ENCODE results near the gene PIK3R4.

The PIK3R4 gene

DNA sequence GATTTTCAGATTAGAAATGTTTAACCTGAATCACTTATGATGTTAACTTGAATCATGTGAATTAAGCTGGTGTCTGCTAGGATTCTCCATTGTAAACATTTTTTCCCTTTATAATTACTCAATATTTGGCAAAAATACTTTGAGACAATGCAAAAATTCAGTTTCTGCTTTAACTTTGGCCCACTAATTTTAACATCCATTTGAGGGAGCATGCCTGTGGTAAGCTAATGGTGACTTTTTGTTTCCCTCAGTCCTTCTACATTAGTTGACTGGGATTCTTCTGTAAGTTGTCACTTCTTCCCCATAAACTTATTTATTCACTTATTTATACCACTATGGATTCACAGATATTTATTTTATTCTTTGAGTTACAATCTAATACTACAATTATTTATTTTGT lies 59.3 kb downstream of the PIK3R4 start:
- DNase-seq: no peak

DNA sequence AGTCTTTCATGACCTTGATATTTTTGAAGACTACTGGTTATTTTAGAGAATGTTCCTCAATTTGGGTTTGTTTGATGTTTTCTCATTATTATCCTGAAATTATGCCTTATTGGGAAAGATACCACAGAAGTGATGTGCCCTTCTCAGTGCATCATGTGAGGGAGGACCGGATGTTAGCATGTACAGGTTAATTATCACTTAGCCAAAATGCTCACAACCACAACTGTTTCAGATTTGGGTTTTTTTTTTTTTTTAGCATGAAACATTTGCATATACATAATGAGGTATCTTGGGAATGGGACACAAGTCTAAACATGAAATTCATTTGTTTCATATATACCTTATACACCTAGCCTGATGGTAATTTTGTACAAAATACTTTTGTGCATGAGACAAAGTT lies 59.8 kb downstream of the PIK3R4 start:
- DNase-seq: no peak

DNA sequence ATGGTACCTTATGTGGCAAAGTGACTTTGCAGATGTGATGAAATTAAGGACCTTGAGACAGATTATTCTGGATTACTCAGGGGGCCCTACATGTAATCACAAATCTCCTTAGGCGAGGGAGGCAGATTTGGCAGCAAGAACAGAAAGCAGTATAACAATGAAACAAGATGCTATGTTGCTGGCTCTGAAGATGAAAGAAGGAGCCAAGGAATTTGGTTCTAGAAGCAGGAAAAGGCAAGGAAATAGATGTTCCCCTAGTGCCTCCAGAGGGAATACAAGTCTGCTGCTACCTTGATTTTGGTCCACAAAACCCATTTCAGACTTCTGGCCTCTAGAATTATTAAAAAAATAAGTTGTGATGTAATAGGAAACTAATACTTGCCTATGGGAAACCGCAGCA lies 64.5 kb downstream of the PIK3R4 start:
- DNase-seq: no peak

DNA sequence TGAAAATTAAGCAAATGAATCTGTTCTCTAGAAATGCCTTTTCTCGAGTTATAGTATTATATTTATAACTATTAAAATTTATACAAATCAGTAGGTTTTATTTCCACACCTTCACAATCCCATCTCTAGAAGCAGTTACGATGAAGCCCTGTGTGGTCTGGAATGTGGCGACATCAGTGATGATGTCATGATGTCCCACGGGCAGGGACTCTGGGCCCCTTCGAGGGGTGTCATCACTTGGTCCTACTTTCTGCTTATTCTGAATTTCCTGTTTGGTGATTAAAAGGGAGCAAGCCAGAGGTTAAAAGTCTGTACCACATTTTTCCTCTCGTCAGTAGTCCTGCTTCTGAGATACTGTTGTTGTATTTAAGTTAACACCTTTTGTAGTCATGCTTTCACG lies 67.4 kb downstream of the PIK3R4 start:
- no peak for DNase-seq

DNA sequence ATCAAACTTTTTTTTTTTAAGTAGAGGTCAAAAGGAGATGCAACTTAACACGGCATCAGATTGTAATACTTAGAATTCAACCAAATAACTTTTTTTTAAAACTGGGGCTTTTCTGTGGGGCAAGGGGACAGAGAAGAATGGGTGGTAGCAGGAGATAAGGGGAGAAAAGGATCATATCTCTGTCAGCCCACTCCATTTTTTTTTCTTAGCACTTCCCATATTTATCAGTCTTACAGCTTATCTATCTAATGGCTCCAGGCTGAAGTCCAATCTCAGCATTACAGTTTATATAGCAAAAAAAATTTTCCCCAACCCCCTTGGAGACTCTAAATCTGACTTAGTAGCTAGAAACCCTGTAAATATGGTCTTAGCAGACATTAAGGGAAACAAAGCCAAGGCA lies 69.3 kb downstream of the PIK3R4 start:
- DNase-seq: no peak

DNA sequence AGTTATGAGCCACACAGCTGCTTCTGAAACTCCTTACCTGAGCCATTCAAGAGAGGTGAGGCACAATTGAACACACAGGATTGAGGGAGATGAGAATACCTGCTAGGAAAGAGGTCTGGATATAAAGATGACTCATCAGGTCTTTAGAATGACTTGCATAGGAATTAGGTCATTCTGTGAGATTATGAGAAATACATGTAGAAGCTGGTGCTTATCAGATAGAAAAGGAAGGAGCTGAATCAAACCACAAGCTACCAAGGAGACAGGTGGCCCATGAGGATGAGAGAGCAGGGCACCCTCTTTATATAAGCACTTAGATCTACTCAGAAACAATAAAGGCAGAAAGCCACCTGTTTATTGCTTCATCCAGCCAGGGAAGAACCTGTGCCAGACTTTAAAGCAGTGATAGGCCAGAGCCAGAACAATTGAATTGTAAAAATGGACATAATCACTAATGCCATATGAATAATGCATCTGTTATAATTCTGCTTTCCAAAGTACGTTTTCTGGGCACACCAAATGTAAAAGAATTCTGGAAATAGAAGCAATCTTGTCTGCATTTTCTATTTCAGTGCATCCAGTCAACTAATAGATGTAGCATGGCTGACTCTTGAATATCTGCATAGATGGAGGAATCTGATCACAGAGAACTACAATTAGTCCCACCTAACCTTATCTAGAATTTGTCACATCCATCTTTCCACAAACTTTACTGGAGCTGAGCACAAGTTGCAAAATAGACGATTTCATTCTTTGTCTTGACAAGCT lies 74.9 kb downstream of the PIK3R4 start:
- no peak for DNase-seq

DNA sequence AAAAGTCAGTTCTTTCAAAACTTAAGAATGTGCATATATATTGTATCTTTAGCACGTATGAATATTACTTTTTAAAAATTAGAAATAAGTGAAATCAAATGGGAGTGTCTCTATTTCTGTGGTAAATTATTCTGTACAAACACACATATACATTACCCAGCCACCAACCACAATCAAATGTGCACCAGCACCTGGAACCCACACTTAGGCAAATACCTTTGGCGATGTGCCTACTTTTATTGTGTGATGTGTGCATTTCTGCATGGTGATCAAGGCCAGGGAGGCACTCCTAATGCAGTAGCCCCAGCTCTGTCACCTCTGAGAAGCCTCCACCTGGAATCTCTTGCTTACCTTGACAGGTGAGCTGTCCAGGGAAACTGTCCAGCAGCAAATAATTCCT lies 76.9 kb downstream of the PIK3R4 start:
- no peak for DNase-seq

DNA sequence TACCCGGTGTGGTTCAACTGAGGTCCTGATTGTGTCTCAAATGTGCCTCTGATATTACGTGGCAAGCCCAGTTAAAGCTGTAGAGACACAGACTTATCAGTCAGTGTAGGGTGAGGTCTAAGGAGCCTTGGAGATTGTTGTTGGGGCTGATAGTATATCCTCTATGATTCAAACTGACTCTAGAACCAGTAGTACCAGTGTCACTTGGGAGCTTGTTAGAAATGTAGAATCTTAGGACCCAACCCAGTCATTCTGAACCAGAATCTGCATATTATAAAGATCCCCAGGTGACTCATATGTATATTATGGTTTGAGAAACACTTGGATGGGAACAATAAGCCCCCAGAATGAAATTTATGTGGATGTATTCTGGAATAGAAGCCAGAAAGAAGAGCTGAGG lies 83.5 kb downstream of the PIK3R4 start:
- DNase-seq: no peak

DNA sequence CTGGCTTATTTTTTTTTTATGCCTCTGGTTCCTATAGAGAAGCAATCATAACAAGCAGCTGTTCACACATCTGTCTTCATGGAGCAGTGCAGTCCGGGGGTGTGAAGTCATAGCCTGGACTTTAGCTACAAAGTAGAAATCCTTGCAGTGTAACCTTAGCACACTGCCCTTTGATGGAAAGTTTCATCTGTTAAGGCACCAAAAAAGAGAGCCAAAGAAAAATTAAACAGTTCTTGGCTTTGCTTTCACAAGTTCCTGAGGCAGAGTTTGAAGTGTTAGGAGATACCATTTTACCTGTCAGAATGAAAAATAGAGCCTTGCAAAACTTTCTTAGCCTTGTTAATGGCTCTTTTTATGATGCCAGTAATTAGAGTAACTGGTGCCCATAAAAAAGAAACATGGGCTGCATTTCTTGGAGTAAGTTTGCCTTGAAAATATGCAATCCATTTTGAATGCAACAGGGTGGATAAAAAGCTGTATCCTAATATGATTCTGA lies 84.1 kb downstream of the PIK3R4 start:
- no peak for DNase-seq

DNA sequence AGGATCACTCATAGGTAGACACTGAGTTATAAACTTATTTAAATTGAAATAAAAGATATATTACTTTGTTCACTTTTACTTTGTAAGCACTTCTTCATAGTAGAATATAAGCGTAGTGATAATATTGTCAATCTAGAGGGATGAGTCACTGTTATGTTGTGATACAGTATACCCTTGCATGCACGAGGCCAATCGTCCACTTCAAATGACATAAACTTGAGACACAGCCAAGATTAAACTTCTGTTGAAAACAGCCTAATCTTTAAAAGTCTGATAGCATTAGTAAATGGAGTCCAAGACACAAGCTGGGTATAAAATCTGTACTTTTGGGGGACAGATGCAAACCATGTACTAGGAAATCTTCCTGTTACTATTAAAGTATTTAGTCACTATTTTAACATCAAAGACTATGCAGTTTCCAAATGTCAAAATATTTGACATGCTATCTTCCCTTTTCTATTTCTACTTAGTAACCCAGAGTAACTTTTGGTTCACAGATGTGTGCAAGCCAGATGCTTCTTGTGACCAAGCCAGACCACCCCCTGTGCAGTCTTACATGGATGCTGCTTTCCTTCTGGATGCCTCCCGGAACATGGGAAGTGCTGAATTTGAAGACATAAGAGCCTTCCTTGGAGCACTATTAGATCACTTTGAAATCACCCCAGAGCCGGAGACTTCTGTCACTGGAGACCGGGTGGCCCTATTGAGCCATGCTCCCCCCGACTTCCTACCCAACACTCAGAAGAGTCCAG lies 85.3 kb downstream of the PIK3R4 start:
- no peak for DNase-seq

DNA sequence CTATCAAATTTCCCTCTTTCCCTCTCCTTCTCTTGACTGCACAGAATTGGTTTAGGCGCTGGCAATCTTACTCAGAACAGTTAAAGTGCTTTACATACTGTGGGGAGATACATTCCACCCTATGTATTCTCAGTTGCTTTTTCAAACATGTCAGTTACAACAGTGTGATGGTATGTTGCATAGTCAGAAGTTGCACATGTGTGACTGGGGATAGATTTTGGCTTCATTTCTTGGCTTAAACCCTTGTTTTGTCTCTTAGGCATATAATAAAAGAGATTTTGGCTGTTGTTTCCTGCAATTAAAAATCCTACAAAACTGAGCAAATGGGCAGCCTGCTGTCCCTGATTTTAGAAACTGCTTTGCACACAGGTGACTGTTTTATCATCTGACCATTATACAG lies 86.7 kb downstream of the PIK3R4 start:
- no peak for DNase-seq

DNA sequence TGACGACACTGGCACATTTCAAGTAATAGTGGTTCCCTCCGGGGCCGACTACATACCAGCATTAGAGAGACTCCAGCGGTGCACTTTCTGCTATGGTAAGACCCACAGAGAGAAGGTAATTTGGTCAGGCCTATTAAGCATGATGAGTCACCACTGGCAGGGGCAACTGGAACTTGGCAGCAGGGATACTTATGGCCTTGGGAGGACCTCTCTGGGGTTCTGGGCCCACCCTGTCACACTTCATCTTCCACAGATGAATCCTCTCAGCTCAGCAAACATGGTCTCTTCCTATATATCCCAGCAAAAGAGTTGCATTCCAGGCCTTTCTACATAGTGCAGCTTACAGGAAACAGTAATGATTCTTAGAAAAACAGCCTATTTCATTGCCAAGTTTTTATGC lies 88.0 kb downstream of the PIK3R4 start:
- DNase-seq: no peak

DNA sequence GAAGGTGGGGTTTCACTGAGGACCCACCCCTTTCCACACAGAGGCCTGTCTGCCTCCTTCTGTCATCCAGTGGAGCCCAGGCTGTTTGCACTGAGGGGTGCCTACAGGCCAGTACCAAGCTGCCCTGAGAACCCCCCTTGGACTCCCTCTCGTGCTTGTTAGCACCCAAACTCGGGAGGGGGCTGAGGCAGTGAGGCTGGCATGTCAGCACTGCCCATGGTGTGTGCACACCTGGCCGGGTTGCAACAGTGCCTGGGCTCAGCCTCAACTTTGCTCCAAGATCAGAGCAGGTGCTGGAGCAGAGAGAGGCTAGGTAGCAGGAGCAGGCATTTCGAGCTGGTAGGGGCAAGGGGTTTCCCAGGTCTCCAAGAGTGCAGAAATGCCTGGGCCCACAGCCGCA lies 90.0 kb downstream of the PIK3R4 start:
- DNase-seq: no peak

DNA sequence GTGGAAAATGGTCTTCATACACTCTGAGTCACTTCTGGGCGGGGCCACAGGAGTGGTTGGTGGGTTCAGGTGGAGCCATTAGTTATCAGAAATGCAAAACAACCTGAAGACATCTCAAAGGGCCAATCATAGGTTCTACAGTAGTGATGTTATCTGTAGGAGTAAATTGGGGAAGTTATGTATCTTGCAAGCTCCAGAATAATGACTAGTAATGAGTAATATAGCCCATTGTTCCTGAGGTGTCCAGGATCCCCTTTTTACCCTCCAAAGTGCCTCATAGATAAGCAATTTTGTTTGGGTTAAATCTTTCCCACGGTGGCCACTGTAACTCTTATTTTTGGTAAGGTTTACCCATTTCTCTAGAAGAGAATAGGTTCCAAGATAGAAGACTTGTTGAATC lies 91.7 kb downstream of the PIK3R4 start:
- no peak for DNase-seq

DNA sequence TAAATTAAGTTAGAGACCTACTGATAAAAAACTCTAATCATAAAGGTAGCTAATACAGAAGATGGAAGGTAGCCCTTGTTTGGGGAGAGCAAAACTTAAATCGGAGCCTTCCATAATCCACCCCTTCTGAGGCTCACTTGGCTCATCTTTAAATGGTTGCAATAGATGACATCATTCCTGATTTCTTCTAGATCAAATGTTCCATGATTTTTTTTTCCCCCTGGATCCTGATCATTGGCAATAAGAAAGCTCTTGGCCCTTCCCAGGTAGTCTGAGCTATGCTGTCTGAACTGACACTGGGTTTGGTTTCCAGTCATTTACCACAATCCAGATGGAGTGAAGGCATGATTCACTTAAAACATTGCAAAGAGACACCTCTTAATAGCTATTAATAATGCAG lies 92.5 kb downstream of the PIK3R4 start:
- DNase-seq: no peak

DNA sequence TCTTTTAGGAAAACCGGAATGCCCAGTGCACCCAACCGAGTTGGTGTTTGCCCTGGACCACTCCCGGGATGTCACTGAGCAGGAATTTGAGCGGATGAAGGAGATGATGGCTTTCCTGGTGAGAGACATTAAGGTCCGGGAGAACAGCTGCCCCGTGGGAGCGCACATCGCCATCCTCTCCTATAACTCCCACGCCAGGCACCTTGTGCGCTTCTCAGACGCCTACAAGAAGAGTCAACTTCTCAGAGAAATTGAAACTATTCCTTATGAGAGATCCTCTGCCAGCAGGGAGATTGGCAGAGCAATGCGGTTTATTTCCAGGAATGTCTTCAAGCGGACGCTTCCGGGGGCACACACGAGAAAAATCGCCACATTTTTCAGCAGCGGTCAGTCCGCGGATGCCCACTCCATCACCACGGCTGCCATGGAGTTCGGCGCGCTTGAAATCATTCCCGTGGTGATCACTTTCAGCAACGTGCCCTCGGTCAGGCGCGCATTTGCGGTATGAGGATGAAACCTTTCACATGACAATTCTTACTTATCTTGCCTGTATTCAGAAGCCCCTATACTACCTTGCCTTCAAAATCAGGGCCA lies 97.5 kb downstream of the PIK3R4 start:
- no peak for DNase-seq

DNA sequence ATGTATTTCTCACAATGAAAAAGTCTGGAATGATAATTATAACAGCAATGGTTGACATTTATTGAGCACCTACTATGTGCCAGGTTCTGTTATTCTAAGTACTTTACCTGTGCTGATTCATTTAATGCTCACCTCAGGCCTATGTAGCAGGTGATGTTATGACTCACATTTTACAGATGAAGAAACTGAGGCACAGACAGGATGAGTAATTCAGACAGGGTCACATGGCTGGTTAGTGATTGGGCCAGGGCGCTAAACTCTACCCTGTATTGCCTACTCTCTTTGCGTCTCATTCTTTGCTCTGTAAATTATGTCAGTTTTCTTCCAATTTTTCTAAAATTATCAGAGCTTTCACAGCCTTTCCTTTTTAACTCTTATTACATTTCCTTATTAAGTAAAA lies 98.3 kb downstream of the PIK3R4 start:
- DNase-seq: no peak

DNA sequence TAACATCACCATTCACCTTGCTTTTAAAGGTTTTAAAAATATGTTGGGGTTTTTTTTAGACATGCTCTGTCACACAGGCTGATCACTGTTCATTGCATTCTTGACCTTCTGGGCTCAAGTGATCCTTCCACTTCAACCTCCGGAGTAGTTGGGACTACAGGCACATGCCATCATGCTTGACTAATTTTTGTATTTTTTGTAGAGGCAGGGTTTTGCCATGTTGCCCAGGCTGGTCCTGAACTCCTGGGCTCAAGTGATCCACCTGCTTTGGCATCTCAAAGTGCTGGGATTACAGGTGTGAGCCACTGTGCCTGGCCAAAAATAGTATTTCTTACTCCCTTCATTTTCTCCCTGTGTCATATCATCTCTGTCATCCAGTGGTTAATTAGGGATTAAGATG lies 101.4 kb downstream of the PIK3R4 start:
- no peak for DNase-seq

DNA sequence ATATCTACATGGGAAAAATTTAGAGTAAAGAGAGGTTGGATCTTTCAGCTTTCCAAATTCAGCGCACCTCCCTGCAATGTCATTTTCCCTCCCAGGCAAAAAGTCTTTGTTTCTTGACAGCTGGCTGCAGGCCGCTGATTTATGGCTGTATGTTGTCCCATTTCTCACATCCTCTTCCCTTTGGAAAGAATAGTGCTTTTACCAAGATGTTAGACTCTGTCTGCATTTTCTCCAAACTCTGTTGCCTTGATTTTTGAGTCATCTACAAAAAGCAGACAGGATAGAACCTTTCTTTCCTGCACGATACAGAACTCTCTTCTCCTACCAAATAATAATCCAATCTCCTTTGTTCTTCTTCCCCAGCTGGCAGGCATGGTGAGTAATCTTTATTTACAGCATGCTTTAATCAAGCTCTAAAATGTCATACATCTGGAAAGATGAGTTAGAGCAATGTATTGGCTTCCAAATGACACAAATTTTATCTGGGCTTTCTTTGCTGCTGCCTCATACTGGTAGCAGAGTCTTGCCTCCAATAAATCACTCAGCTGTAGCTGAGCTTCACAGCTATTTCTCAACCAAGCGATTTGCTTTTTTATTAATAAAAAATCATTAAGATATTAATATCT lies 101.9 kb downstream of the PIK3R4 start:
- no peak for DNase-seq

DNA sequence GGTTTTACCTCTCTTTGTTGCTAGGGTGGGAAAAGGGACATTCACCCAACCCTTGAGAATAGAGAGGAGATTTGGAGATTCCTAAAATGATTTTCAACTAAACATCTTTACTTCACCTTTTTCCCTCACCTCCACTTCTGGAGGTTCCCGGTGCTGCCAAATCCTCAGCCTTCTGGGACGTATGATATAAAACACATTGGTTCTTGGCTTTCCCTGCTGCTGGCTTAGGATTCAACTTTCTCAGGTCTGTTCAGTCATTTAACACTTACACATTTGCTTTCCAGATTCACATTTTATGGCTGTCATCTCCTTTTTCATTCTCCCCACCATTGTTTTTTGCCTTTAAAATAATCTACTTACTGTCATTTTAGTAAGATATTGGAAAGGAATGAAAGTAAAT lies 106.6 kb downstream of the PIK3R4 start:
- DNase-seq: no peak

DNA sequence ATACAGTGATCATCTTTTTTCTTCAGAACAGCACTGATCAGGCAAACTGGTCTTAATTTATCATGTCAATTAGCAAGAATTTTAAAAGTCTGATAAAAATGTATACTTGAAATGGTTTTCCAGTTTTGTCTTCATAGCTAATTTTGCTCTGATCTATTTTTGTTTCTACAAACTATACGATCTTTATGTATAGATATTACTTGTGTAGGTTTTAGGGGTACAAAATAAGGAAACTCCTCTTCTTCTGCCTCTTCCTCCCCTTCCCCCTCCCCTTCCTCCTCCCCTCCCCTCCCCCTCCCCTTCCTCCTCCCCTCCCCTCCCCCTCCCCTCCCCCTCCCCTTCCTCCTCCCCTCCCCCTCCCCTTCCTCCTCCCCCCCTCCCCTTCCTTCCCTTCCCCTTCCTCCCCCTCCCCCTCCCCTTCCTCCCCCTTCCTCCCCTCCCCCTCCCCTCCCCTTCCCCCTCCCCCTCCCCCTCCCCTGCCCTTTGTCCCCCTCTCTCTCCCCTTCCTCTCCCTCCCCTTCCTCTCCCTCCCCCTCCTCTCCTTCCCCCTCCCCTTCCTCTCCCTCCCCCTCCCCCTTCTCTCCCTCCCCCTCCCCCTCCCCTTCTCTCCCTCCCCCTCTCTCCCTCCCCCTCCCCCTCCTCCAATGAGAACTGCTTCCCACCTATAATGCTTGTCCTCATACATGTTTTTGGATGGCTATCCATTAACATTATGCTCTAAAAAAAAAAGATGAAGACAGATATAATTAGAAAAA lies 110.0 kb downstream of the PIK3R4 start:
- no peak for DNase-seq

DNA sequence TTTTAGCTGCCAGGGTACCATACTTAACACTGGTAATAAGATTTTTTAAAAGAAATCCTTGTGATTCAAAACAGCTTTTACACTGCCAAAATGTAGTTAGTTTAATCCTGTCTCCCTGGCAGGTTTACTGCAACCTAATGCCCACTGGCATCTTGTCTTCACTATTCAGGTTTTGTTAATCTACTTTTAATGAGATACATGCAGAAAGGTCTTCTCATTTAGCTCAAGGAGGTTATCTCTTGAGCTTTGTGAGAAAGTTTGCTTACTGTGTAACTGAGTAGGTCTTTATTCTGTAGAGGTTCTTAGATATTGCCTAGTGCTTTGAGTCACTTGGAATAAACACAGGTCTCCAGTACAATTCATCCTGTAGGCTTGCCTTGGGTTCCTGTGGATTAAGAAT lies 110.7 kb downstream of the PIK3R4 start:
- DNase-seq: no peak

DNA sequence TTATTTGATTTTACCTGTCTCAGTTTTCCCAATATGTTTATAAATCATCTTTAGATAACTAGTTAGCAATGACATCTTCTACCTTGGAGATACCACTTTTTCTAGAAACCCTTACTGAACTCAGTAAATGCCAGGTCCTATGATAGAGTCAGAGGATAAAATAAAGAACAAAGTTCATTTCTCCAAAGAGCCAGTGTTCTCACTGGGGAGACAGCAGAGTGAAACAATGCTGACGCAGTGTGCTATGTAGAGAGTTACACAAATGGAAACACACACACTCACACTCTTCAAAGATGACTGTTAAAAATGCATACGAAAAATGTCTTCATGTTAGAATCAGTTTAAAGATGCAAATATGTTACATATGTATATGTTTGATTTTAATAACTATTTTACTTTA lies 111.3 kb downstream of the PIK3R4 start:
- no peak for DNase-seq

All from activated naive CD4-positive, alpha-beta T cell (primary cell).